Activated effector memory CD4-positive, alpha-beta T cell treated with Interleukin-2 at 50 U/mL for 16 hours (primary cell): ENCODE data around the gene AMIGO1.

Experiments
- DNase-seq: peaks from one replicate; pipeline ENCODE4 v3.0.0-alpha.2; 2020

Gene AMIGO1

GRCh38 chr1:109500941-109501381 lies 8.6 kb downstream of the AMIGO1 start:
- no peak for DNase-seq

GRCh38 chr1:109499661-109500536 lies 9.6 kb downstream of the AMIGO1 start:
- peak; percentile 42 for DNase-seq

- DNase-seq, result no peak
Measured at GRCh38 chr1:109499081-109499480, 10.4 kb downstream of the AMIGO1 start.

DNA sequence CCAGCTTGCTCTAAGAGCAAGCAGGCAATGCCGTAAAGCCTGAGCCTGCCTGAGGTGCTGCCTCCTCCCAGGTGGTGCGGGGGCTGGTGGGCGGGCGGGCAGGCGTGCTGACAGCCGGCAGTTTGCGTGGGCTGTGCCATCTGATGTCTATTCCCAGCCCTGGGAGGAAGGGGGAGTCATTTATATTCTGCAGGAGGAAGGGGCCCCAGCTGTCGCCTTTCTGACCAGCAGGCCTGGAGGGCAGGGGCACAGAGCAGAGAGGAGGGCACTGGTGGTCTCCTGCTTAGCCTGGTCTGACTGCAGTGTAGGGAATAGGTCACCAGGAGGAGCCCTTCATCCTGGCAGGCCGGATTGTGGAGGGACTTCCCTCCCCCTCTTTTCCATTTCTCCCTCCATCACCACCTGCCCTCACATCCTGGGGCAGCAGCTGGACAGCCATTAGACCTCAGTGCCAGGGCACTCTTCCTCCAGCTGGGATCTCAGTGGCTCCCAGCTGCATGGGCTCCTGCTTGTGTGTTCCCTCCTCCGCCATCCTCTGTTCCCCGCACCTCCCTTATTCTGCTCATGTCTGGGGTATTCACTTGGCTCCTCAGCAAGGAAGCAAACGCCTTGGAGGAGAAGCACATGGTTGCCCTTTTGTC lies 11.2 kb downstream of the AMIGO1 start:
- no peak for DNase-seq

DNA sequence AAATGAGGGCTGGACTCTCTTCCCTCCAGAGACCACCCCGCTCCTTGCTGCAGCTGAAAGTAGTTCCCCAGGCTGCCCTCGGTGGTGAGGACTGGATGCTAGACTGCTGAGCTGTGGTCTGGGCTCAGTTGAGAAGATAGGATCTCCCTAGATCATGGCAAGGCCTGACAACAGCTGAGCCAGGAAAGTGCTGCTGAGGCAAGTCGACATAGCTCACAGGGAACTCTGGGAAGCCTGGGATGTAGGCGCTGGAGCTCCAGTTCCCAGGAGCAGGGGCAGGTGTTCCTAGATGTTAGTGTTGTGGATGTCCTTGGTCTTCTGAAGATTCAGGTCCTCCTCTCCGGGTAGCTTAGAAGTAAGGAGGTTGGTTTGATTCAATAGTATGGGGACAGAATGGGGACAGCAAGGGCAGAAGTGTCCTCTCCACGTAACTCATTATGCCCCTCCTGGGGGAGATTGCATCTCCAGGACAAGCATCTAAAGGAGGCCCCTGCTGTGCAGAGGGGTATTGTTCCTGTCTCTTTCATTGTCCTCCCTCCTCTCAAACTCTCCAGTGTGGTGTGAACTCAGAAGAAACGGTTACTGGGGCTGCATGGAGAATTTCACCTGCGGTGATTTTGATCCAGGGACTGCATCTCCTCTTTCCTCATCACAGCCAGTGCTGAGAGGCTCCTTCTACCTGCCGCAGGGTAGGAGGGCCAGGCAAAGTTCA lies 11.9 kb downstream of the AMIGO1 start:
- no peak for DNase-seq

GRCh38 chr1:109495738-109496137 lies 13.8 kb downstream of the AMIGO1 start:
- DNase-seq, result no peak

- DNase-seq, result peak; percentile 89
Measured at GRCh38 chr1:109493805-109494539, 15.6 kb downstream of the AMIGO1 start, which contains the start of gene CYB561D1. Gene CYB561D1 (plus strand): TSS chr1:109494094. CDS start chr1:109494140, 46 bp downstream.

DNA sequence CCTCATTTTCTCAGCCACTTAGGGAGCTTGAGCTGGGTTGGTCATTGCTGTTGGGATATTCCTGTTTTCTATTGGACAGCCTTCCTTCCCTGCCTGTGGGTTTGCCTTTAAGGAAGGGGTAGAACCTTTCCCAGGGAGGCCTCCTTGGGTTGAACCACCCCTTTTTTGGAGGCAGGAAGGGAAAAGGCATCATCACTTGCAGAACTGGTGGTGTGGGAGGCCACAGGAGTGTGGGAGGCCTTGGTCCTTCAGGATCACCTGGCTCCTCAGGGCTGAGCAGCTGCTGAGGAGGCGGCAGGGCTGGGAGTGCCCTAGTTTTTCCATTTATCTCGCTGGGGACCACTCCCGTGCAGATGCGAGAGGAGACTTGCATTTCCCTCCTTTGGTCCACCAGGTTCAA lies 16.3 kb downstream of the AMIGO1 start:
- no peak for DNase-seq

- no peak for DNase-seq
Measured at GRCh38 chr1:109492779-109493178, 16.7 kb downstream of the AMIGO1 start.

GRCh38 chr1:109491372-109491771 lies 18.2 kb downstream of the AMIGO1 start:
- no peak for DNase-seq

GRCh38 chr1:109490934-109491302 lies 18.6 kb downstream of the AMIGO1 start:
- no peak for DNase-seq

DNA sequence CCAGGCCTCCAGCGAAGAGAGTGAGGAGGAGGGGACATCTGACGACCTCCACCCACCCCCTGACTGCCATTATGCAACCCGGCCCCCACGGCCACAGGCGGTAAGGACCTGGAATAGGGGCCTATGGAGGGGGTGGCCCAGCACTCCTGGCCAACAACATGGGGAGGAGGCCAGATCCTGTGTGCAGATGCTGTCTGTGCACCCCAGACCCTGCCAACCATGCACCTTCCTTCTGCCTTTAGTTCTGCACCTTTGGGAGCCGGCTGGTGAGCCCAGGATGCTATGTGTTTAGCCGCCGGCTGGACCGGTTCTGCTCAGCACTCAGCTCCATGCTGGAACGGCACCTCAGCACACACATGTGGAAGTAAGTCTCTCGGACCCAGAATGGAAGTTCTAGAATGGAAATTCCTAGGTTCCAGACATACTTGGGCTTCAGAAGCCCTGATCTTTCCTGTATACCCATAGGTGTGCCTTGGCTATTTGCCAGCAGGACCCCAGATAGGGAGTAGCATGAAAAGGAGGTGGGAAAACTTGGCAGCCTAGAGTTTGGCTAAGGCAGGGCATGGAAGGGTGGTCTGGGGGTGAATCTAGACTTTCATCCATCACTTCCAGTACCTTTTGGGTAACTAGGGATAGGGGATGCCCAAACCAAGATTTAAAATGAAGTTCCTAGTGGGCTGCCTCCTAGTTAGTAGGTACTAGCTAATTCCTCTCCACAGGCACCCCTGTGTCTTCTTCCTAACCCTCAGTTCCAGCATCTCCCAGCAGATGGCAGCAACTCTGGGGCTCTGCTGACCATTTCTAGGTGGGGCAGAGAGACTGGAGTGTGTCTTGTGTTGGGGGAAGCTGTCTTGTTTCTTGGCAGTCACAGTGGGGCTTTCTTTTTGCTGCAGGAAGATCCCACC lies 19.2 kb downstream of the AMIGO1 start:
- DNase-seq, result peak; percentile 64

DNA sequence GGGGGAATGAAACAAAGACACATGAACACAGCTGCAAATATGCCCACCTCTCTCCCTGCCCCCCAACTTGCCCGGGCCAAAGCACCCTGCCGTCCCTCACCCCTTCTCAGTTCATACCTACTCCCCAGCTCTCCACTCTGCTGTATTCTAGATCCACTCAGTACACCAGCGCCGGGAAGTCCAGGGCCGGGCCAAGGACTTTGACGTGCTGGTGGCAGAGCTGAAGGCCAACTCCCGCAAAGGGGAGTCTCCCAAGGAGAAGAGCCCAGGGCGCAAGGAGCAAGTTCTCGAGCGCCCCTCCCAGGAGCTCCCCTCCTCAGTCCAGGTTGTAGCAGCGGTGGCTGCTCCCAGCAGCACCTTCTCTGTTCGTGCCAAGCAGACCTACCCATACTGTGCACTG lies 20.8 kb downstream of the AMIGO1 start:
- no peak for DNase-seq

DNA sequence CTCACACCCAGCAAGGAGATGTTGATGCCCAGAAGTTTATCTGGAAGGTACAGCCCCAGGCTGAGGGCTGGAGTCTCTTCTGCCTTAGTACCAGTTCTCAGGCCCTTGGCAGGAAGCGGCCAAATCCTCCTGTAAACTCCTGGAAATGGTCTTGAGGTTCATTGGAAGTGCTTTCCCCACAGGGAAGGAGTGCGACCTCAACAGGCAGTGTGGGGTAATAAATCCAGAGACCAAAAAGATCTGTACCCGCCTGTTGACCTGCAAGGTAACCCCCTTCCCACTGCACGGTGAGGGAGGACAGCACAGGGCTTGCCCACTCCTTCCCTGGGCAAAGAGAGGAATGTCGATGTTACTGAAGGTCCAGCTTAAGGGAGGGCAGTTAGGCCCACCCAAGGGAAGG lies 21.3 kb downstream of the AMIGO1 start:
- no peak for DNase-seq

DNA sequence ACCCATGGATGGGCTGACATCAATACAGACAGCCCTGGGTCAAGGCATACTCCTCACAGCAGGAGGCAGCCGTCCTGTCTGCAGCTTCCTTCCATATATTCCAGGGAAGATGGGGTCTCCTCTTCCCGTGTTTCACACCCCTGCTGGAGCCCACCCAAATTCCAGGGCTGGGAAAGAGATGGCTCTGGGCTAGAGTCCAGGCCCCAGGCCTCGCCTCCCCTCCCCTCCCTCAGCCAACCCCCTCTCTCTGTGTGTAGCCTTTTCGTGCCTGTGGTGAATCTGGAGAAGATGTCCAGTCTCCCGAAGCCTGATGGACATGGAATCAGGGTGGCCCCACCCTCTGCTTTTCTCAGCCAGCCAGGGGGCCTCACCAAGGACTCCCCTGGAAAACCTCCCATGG lies 22.3 kb downstream of the AMIGO1 start:
- no peak for DNase-seq

GRCh38 chr1:109485001-109485400 lies 24.5 kb downstream of the AMIGO1 start:
- no peak for DNase-seq

DNA sequence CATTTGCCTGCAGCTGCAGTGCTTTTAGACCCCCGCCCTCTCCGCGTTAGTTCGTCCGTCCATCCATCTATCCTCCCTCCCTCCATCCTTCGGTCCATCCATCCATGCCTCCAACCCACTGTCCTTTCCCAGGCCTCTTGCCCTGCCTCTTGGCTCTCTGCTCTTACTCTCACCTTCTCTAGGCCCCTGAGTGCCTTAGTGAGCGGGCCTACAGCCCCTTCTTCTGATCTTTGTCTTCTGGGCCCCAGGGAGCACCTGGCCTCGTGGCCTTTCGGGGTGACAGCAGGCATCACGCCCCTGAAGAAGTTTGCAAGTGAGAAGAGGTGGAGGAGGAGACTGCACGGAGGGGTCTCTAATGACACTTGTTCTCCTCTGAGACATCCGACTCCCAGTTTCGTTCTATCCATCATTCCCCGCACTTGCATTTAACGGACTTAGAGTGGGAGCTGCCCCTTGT lies 25.0 kb downstream of the AMIGO1 start:
- no peak for DNase-seq

GRCh38 chr1:109483672-109484518 lies 25.6 kb downstream of the AMIGO1 start, which contains the start of gene ATXN7L2:
Gene ATXN7L2 (plus strand): TSS chr1:109483905. CDS start chr1:109483954, 49 bp downstream.
- peak; percentile 93 for DNase-seq

GRCh38 chr1:109482791-109483671 lies 26.5 kb downstream of the AMIGO1 start:
- no peak for DNase-seq
